ENCODE measurements around the gene SERPINA6.
"Not testable (repeated sequence)": the region's sequence is repeated elsewhere in the genome, so short reads cannot be mapped to it uniquely, and the experiment has no call there.

The SERPINA6 gene

GRCh38 chr14:94291906-94292525 lies 31.1 kb downstream of the SERPINA6 start:
- no peak for DNase-seq

GRCh38 chr14:94291159-94291905 lies 31.8 kb downstream of the SERPINA6 start:
- no peak for DNase-seq

- no peak for DNase-seq
Measured at GRCh38 chr14:94290197-94290596, 32.9 kb downstream of the SERPINA6 start.

GRCh38 chr14:94288610-94289465 lies 34.3 kb downstream of the SERPINA6 start:
- no peak for DNase-seq

- no peak for DNase-seq
Measured at GRCh38 chr14:94285158-94285557, 38.0 kb downstream of the SERPINA6 start.

- no peak for DNase-seq
Measured at GRCh38 chr14:94284221-94284620, 38.9 kb downstream of the SERPINA6 start.

- no peak for DNase-seq
Measured at GRCh38 chr14:94282991-94283723, 40.0 kb downstream of the SERPINA6 start.

GRCh38 chr14:94278731-94279130 lies 44.4 kb downstream of the SERPINA6 start:
- DNase-seq = no peak

- DNase-seq = not testable (repeated sequence)
Measured at GRCh38 chr14:94276898-94277561, 46.1 kb downstream of the SERPINA6 start.

- DNase-seq = no peak
Measured at GRCh38 chr14:94269156-94269555, 54.0 kb downstream of the SERPINA6 start.

GRCh38 chr14:94268582-94268981 lies 54.6 kb downstream of the SERPINA6 start:
- DNase-seq = not testable (repeated sequence)

- DNase-seq = no peak
Measured at GRCh38 chr14:94267352-94267751, 55.8 kb downstream of the SERPINA6 start.

GRCh38 chr14:94264195-94264594 lies 58.9 kb downstream of the SERPINA6 start:
- DNase-seq = not testable (repeated sequence)
